Esophagus squamous epithelium (tissue), 5 donors: ENCODE results near the gene MALL. TPM values are rescaled to one million over a fixed set of nuclear protein-coding genes. Genes with fewer than 3 reads are reported as not detected.

Experiments used
- DNase-seq: peaks from one replicate; lab custom pipeline; 2025; lab: John Stamatoyannopoulos, UW
- H3K27ac ChIP-seq, 4 donors: fragments of 200-600 bp; sonication (generic); one replicate each; pipeline ENCODE4 v1.5.1; 2016 to 2019; ENCODE audit warnings: mild to moderate bottlenecking in 1 of 4
- H3K27me3 ChIP-seq, 4 donors: fragments of 200-600 bp; sonication (generic); 1 replicate in 3 of 4; 2 replicates in 1 of 4; pipeline versions ENCODE4 v1.5.1 to v1.6.0; 2017 to 2021; ENCODE audit warnings: antibody characterized with exemption in 1 of 4
- H3K36me3 ChIP-seq, 3 donors: fragments of 200-600 bp; sonication (generic); one replicate each; pipeline ENCODE4 v1.5.1; 2016 to 2019
- H3K4me1 ChIP-seq, 3 donors: fragments of 200-600 bp; sonication (generic); one replicate each; pipeline ENCODE4 v1.5.1; 2017 to 2019
- H3K4me3 ChIP-seq, 4 donors: fragments of 200-600 bp; sonication (generic); 1 replicate in 3 of 4; 2 replicates in 1 of 4; pipeline ENCODE4 v1.5.1; 2016 to 2019; ENCODE audit warnings: mild to moderate bottlenecking in 2 of 4, moderate library complexity in 1 of 4
- H3K9me3 ChIP-seq, 3 donors: fragments of 200-600 bp; sonication (generic); one replicate each; pipeline ENCODE4 v1.5.1; 2016 to 2019
- POLR2A ChIP-seq, 4 donors: fragments of 450-650 bp; IDR thresholded peaks; one replicate each; pipeline ENCODE4 v1.6.1; 2017; ENCODE audit warnings: antibody characterized with exemption in 4 of 4, mild to moderate bottlenecking in 4 of 4, moderate library complexity in 3 of 4
- WGBS, 2 donors: methylation state at CpG; one replicate each; pipeline ENCODE4 v1.1.5; 2018; 5-methylcytosine and 5-hydroxymethylcytosine counted together
- intact Hi-C: fragments of 100-400 bp; cut with DNase I; formaldehyde crosslinking; loops from one replicate; pipeline ENCODE4 v1.15.0; 2022
- total RNA-seq, 4 donors: library from RNA; depleted of rRNA; stranded (reverse); fragments of >200 nt; gene quantifications; one replicate each; pipeline ENCODE4 v1.1.0, GENCODE V29; 2016
- TF ChIP-seq, protein P1 (sequence below), 6 experiments: fragments of 450-650 bp in 4 of 6; fragments of 200-600 bp in 2 of 6; sonication (generic) in 2 of 6; IDR thresholded peaks; one replicate each; pipeline ENCODE4 v1.5.1; 2016 to 2019; ENCODE audit warnings: antibody characterized with exemption in 6 of 6, mild to moderate bottlenecking in 4 of 6, moderate library complexity in 4 of 6
- donor health status: DM: yes; HTN: yes; CAD: no.

The MALL gene
- total RNA-seq, 4 donors from 2014 or later, result 146 to 534 (median 225) TPM

DNA sequence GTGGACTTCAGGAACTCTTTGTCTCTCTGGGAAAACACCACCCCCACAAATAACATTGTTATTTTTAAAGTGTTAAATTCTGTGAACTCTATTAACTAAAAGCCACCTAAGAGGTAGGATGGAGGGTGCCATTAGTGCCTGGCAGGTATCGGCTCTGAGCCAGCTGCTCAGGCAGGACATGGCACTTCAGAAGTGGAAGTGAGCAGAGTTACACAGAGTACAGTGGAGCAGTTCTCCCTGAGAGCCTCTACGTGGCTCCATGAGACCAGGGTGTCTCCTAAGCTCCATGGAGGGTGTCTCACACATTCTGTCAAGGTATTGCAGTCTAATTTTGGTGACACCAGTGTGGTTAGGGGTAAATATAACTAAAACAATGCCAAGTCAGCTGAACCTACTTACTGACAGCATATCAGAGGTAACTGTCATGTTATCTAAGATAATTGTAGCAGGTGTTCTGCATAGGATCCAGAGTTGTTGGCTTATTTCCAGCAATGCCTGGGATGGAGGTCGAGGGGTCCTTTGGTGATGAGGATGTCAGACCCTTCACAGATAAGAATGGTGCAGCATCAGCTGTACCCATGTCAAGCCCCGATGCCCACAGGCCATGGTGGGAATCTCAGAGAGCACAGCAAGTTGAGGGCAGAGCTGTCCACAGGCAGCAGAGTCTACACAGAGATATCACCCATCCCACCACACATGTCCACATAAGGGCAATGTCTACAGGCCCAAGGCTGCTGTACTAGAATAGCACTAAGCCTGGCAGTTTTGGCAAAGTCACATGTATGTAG is 8.6 kb upstream of the MALL start:
- 79 to 95% methylated on average over 4 of the region's 4 CpGs for WGBS, 2 donors
- TF ChIP-seq, protein P1, sequence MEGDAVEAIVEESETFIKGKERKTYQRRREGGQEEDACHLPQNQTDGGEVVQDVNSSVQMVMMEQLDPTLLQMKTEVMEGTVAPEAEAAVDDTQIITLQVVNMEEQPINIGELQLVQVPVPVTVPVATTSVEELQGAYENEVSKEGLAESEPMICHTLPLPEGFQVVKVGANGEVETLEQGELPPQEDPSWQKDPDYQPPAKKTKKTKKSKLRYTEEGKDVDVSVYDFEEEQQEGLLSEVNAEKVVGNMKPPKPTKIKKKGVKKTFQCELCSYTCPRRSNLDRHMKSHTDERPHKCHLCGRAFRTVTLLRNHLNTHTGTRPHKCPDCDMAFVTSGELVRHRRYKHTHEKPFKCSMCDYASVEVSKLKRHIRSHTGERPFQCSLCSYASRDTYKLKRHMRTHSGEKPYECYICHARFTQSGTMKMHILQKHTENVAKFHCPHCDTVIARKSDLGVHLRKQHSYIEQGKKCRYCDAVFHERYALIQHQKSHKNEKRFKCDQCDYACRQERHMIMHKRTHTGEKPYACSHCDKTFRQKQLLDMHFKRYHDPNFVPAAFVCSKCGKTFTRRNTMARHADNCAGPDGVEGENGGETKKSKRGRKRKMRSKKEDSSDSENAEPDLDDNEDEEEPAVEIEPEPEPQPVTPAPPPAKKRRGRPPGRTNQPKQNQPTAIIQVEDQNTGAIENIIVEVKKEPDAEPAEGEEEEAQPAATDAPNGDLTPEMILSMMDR (IDR thresholded peaks at IDR 0.05), result no peak
- no peak for TF ChIP-seq POLR2A (IDR thresholded peaks at IDR 0.05)
- DNase-seq, result no peak
- Histone ChIP-seq H3K4me3 (no peak overlapping the region), H3K9me3 (no peaks in the 10 kb centered on the region), H3K27ac (no peak overlapping the region), H3K4me1 (peaks cover 0 to 46% (median 4%) of the 10 kb centered on the region in 3 donors), H3K27me3 (peaks cover 0 to 12% (median 0%) of the 10 kb centered on the region in 4 donors), H3K36me3 (no peaks in the 10 kb centered on the region)
- intact Hi-C loops, result no loop called here

DNA sequence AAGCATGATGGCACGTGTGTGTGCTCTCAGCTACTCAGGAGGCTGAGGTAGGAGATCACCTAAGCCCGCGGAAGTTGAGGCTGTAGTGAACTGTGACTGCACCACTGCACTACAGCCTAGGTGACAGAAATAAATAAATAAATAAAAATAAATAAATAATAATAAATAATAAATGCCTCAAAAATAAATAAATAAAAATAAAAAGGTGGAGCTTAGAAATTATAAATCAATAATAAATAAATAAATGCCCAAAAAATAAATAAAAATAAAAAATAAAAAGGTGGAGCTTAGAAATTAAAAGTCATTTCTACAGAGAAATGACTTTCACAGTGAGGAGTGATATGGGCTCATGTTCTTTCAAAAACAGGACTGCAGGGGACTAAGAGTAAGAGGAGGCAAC is 6.0 kb upstream of the MALL start:
- Histone ChIP-seq H3K27me3 (peaks cover 0 to 19% (median 0%) of the 10 kb centered on the region in 4 donors), H3K36me3 (no peaks in the 10 kb centered on the region), H3K4me1 (peaks cover 4 to 50% (median 10%) of the 10 kb centered on the region in 3 donors), H3K27ac (peak overlapping the region in 1 of 4 donors; percentile 77), H3K9me3 (no peaks in the 10 kb centered on the region), H3K4me3 (no peak overlapping the region)
- no peak for DNase-seq
- 83 to 96% methylated on average over 3 of the region's 3 CpGs for WGBS, 2 donors
- intact Hi-C loops, result no loop called here
- TF ChIP-seq, protein P1 (IDR thresholded peaks at IDR 0.05), result no peak
- TF ChIP-seq POLR2A (IDR thresholded peaks at IDR 0.05), result no peak

DNA sequence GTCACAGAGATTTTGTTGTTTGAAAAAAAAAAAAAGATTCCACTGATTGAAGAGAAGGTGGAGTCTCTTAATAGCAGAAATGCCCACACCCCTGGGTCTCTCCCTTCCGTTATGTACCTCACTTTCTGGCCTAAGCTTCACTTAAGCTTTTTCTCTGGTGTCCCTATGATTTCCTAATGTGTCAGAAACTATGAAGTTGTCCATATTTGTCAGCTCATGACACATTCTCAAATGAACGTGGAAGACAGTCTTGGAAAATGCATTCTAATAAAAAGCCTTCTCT is 5.4 kb upstream of the MALL start:
- H3K4me3 ChIP-seq, result no peak overlapping the region
- H3K9me3 ChIP-seq, result no peaks in the 10 kb centered on the region
- peaks cover 0 to 25% (median 0%) of the 10 kb centered on the region in 4 donors for H3K27me3 ChIP-seq
- H3K4me1 ChIP-seq, result peaks cover 10 to 50% (median 16%) of the 10 kb centered on the region in 3 donors
- TF ChIP-seq, protein P1 (IDR thresholded peaks at IDR 0.05), result no peak
- no peak for TF ChIP-seq POLR2A (IDR thresholded peaks at IDR 0.05)
- peak overlapping the region in 2 of 4 donors; percentile 63 to 77 for H3K27ac ChIP-seq
- no peak for DNase-seq
- 69 to 77% methylated on average over 2 of the region's 2 CpGs for WGBS, 2 donors
- intact Hi-C loops, result no loop called here
- H3K36me3 ChIP-seq, result no peaks in the 10 kb centered on the region

DNA sequence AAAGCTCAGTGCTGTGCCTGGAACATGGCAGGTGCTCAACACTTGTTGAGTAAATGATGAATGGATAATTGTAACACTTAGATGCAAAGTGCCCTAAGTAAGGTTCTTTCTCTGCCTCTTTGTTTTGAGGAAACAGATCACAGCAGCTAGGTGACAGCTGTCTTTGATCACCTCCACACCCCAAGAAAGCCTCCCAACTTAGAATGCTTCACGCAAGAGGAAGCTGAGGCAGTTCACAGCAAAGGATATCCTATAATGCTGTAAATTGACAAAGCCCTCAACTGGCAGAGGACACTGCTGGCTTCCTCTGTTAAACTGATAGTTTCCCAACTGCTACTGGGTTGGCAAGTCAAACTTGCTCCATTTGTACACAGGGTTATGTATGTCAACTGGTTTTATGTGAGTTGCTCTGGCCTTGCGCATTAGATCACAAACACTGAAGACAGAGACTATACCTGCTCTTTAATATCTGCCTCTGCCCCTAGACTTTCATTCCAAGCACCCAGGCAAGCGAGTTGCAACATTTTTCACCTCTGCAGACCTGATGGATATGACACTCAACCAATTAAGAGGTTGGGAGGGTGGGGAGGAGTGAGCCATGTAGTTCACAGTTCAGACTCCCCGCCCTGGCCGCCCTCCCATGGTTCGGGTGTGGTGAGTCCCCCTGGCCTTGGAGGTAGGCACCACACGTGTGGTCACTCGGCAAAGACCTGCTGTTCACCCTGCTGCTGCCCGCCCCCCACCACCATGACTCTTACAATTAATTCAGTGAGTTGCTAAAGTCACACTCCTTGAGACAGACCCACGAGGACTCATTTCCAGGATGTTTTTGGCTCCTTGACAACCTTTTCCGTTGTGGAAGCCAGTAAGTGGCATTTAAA is 4.8 kb upstream of the MALL start:
- no peaks in the 10 kb centered on the region for H3K36me3 ChIP-seq
- H3K27me3 ChIP-seq, result peaks cover 0 to 31% (median 0%) of the 10 kb centered on the region in 4 donors
- H3K4me1 ChIP-seq, result peaks cover 14 to 50% (median 15%) of the 10 kb centered on the region in 3 donors
- WGBS, 2 donors, result 52 to 57% methylated on average over 6 to 8 of the region's 11 CpGs
- intact Hi-C loops, result no loop called here
- no peak overlapping the region for H3K4me3 ChIP-seq
- TF ChIP-seq, protein P1 (IDR thresholded peaks at IDR 0.05), result no peak
- TF ChIP-seq POLR2A (IDR thresholded peaks at IDR 0.05), result no peak
- H3K9me3 ChIP-seq, result no peaks in the 10 kb centered on the region
- peak overlapping the region; percentile 57 to 78 (median 70) for H3K27ac ChIP-seq
- DNase-seq, result no peak
